ENCODE results near the gene GREB1L.

Gene GREB1L

GRCh38 chr18:21452796-21453510, 210.9 kb downstream of the GREB1L start:
- H4K20me1 ChIP-seq (ENCODE audit: insufficient read depth, low read length): no peaks in the 10 kb centered on the region
- H3K4me1 ChIP-seq (ENCODE audit: low read length): peaks cover 3% of the 10 kb centered on the region; the same call in 1 of the 2 replicates
- H3F3A ChIP-seq (ENCODE audit: insufficient read depth, low read length): no peaks in the 10 kb centered on the region
- H3K27ac ChIP-seq (ENCODE audit: low read length): no peak overlapping the region
- DNase-seq: no peak
- H3K9me2 ChIP-seq (replicated peaks; ENCODE audit: insufficient read depth, low read length): no peaks in the 10 kb centered on the region
- no peak overlapping the region for H3K4me2 ChIP-seq (ENCODE audit: low read depth, low read length)
- TF ChIP-seq EZH2 (optimal IDR thresholded peaks at IDR 0.05; ENCODE audit: low read depth, low read length): no peak
- TF ChIP-seq EZH2phosphoT487 (IDR thresholded peaks at IDR 0.05; ENCODE audit: low read length): no peak
- no peak for TF ChIP-seq CTCF (IDR thresholded peaks at IDR 0.05; ENCODE audit: low read length)
- H3K36me3 ChIP-seq (replicated peaks; ENCODE audit: insufficient read depth, low read length): no peaks in the 10 kb centered on the region
- H2AFZ ChIP-seq (ENCODE audit: low read length): no peak overlapping the region
- H3K27me3 ChIP-seq (replicated peaks; ENCODE audit: insufficient read depth, low read length): no peaks in the 10 kb centered on the region
- H3K9me3 ChIP-seq (replicated peaks; ENCODE audit: insufficient read depth, low read length): no peaks in the 10 kb centered on the region
- no peak overlapping the region for H3K9ac ChIP-seq (ENCODE audit: low read length)
- H3K79me2 ChIP-seq (ENCODE audit: low read length): no peaks in the 10 kb centered on the region
- H3K4me3 ChIP-seq (ENCODE audit: low read length): no peak overlapping the region

- H3K4me2 ChIP-seq (ENCODE audit: low read depth, low read length): no peak overlapping the region
- H3K36me3 ChIP-seq (replicated peaks; ENCODE audit: insufficient read depth, low read length): no peaks in the 10 kb centered on the region
- H2AFZ ChIP-seq (ENCODE audit: low read length): no peak overlapping the region
- TF ChIP-seq CTCF (IDR thresholded peaks at IDR 0.05; ENCODE audit: low read length) (no peak), EZH2 (optimal IDR thresholded peaks at IDR 0.05; ENCODE audit: low read depth, low read length) (no peak), EZH2phosphoT487 (IDR thresholded peaks at IDR 0.05; ENCODE audit: low read length) (no peak)
- DNase-seq: no peak
- no peak overlapping the region for H3K9ac ChIP-seq (ENCODE audit: low read length)
- H3K4me3 ChIP-seq (ENCODE audit: low read length): no peak overlapping the region
- peaks cover 3% of the 10 kb centered on the region; the same call in 1 of the 2 replicates for H3K4me1 ChIP-seq (ENCODE audit: low read length)
- no peaks in the 10 kb centered on the region for H3K9me3 ChIP-seq (replicated peaks; ENCODE audit: insufficient read depth, low read length)
- no peaks in the 10 kb centered on the region for H3K27me3 ChIP-seq (replicated peaks; ENCODE audit: insufficient read depth, low read length)
- no peaks in the 10 kb centered on the region for H3K9me2 ChIP-seq (replicated peaks; ENCODE audit: insufficient read depth, low read length)
- H3K27ac ChIP-seq (ENCODE audit: low read length): no peak overlapping the region
- H4K20me1 ChIP-seq (ENCODE audit: insufficient read depth, low read length): no peaks in the 10 kb centered on the region
- H3K79me2 ChIP-seq (ENCODE audit: low read length): no peaks in the 10 kb centered on the region
- no peaks in the 10 kb centered on the region for H3F3A ChIP-seq (ENCODE audit: insufficient read depth, low read length)
These were observed 211.5 kb downstream of the GREB1L start for GRCh38 chr18:21453511-21453901.

- TF ChIP-seq CTCF (IDR thresholded peaks at IDR 0.05; ENCODE audit: low read length): no peak
- no peak for TF ChIP-seq EZH2phosphoT487 (IDR thresholded peaks at IDR 0.05; ENCODE audit: low read length)
- TF ChIP-seq EZH2 (optimal IDR thresholded peaks at IDR 0.05; ENCODE audit: low read depth, low read length): no peak
- no peak for DNase-seq
These were observed 212.7 kb downstream of the GREB1L start for GRCh38 chr18:21454725-21455124.

More at GRCh38 chr18:21454725-21455124, 212.7 kb downstream of the GREB1L start:
- H3K9ac ChIP-seq (ENCODE audit: low read length): no peak overlapping the region
- H3K9me2 ChIP-seq (replicated peaks; ENCODE audit: insufficient read depth, low read length): no peaks in the 10 kb centered on the region
- H3K4me2 ChIP-seq (ENCODE audit: low read depth, low read length): no peak overlapping the region
- H3K9me3 ChIP-seq (replicated peaks; ENCODE audit: insufficient read depth, low read length): no peaks in the 10 kb centered on the region
- peaks cover 3% of the 10 kb centered on the region; the same call in 1 of the 2 replicates for H3K4me1 ChIP-seq (ENCODE audit: low read length)
- no peak overlapping the region for H2AFZ ChIP-seq (ENCODE audit: low read length)
- H3K27me3 ChIP-seq (replicated peaks; ENCODE audit: insufficient read depth, low read length): no peaks in the 10 kb centered on the region
- no peaks in the 10 kb centered on the region for H3F3A ChIP-seq (ENCODE audit: insufficient read depth, low read length)
- no peaks in the 10 kb centered on the region for H4K20me1 ChIP-seq (ENCODE audit: insufficient read depth, low read length)
- H3K27ac ChIP-seq (ENCODE audit: low read length): no peak overlapping the region
- H3K4me3 ChIP-seq (ENCODE audit: low read length): no peak overlapping the region
- H3K79me2 ChIP-seq (ENCODE audit: low read length): no peaks in the 10 kb centered on the region
- H3K36me3 ChIP-seq (replicated peaks; ENCODE audit: insufficient read depth, low read length): no peaks in the 10 kb centered on the region
